Testis (tissue), 2 donors: Measurements from ENCODE around the gene HECTD4.

Source experiments
- CTCF ChIP-seq, 3 experiments: fragments of 450-650 bp in 2 of 3; fragments of 200-600 bp in 1 of 3; sonication (generic) in 1 of 3; IDR thresholded peaks; one replicate each; pipeline ENCODE4 v1.5.1; 2016 to 2019; ENCODE audit warnings: antibody characterized with exemption in 3 of 3, mild to moderate bottlenecking in 2 of 3, moderate library complexity in 1 of 3
- POLR2A ChIP-seq: fragments of 450-650 bp; IDR thresholded peaks from one replicate; pipeline ENCODE4 v1.6.1; 2017; ENCODE audit warnings: antibody characterized with exemption, mild to moderate bottlenecking, moderate library complexity

GRCh38 chr12:112308652-112309051, 73.6 kb downstream of the HECTD4 start:
- TF ChIP-seq CTCF (IDR thresholded peaks at IDR 0.05) (no peak), POLR2A (no peak)
